GM20000 (cell line): Measurements from ENCODE around the gene ASIC1.

Experiments used
- DNase-seq: peaks from one replicate; pipeline ENCODE4 v3.0.0; 2012; ENCODE audit warnings: low spot score
- CTCF ChIP-seq: IDR thresholded peaks from 2 replicates; pipeline ENCODE4 v1.5.1; 2012; ENCODE audit warnings: mild to moderate bottlenecking, control low read depth; ENCODE audit errors: extremely low read depth, missing control alignments

Gene ASIC1

GRCh38 chr12:50056639-50056976 lies 788 bp upstream of the ASIC1 start:
- TF ChIP-seq CTCF = no peak
- DNase-seq = no peak

DNA sequence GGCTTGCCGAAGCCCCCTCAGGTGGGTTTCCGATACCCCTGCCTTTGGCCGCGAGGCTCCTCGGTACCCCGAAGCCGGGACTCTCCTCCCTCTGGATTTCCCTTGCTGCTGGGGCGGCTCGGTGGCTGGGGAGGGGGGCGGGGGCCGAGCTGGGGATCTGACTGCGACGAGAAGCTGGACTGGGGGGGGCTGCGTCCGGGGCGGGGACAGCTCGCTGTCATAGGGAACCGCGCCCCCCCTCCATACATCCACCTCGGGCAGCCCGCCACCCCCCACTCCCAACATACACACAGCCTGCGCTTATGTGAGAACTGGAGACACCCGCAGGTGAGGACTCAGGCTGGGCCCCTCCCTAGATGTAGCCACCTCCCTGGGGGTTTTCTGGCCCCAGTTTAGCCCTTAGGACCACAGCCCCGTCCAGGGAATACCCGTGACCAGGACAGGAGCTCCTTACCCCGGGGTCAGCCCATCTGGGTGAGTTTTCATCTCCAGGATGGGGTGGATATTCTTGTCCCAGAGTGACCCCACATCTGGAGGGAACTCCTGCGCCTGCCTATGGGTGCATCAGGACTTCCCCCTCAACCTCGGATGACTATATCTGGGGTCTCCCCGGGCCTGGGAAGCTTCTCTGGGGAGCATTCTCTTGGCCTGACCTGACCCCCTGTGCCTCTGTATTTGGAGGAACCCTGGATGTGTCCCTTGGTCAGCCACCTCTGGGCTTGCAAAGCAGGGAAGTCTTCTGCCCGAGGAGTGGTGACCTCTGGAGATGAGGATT lies 687 bp downstream of the ASIC1 start:
- TF ChIP-seq CTCF = no peak
- DNase-seq = no peak

GRCh38 chr12:50058743-50059312 lies 1.4 kb downstream of the ASIC1 start:
- no peak for DNase-seq
- no peak for TF ChIP-seq CTCF

GRCh38 chr12:50059440-50060119 lies 2.2 kb downstream of the ASIC1 start:
- no peak for TF ChIP-seq CTCF
- DNase-seq = no peak

DNA sequence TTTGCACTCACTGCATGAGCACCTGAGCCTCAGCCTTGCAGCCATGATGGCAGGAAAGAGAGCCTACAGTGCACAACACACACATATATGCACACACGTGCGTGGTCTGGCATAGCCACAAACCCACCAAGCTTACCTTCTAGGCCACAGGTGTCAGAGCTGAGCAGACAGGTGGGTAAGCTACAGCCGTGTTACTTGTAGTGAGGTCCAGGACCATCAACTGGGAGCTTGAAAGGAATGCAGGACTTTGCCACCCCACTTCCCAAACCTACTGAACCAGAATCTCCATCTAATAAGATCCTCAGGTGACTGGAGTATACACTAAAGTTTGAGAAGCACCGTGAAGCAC lies 2.7 kb downstream of the ASIC1 start:
- TF ChIP-seq CTCF = no peak

GRCh38 chr12:50061171-50061570 lies 3.8 kb downstream of the ASIC1 start:
- TF ChIP-seq CTCF = no peak
- DNase-seq = no peak

More for the DNA sequence above, 2.7 kb downstream of the ASIC1 start:
- DNase-seq = no peak

GRCh38 chr12:50061946-50062686 lies 4.7 kb downstream of the ASIC1 start:
- no peak for DNase-seq
- no peak for TF ChIP-seq CTCF
